ENCODE data around the gene MYMX. TPM values are rescaled to one million over a fixed set of nuclear protein-coding genes. Genes with fewer than 3 reads are reported as not detected.
"Not testable (repeated sequence)": the region's sequence is repeated elsewhere in the genome, so short reads cannot be mapped to it uniquely, and the experiment has no call there.

The MYMX gene
- total and polyA plus RNA-seq, 2 experiments from 2014 or later, result 1.0 TPM; not detected in 1

- DNase-seq (ENCODE audit: low read depth in 1 of 2, low spot score in 1 of 2), result no peak
- Histone ChIP-seq H3K9me3 (ENCODE audit: low read depth) (no peaks in the 10 kb centered on the region), H3K27me3 (no peaks in the 10 kb centered on the region), H3K4me1 (ENCODE audit: low read depth) (no peaks in the 10 kb centered on the region), H3K27ac (no peak overlapping the region), H3K36me3 (no peaks in the 10 kb centered on the region), H3K4me3 (no peak overlapping the region)
- no peak for TF ChIP-seq CTCF (IDR thresholded peaks at IDR 0.05; ENCODE audit: low read depth, low read length)
These were observed 37.6 kb upstream of the MYMX start for GRCh38 chr6:44179072-44179536.

- Histone ChIP-seq H3K4me1 (ENCODE audit: low read depth) (no peaks in the 10 kb centered on the region), H3K36me3 (no peaks in the 10 kb centered on the region), H3K27me3 (no peaks in the 10 kb centered on the region), H3K9me3 (ENCODE audit: low read depth) (no peaks in the 10 kb centered on the region), H3K4me3 (no peak overlapping the region), H3K27ac (no peak overlapping the region)
- no peak for DNase-seq (ENCODE audit: low read depth in 1 of 2, low spot score in 1 of 2)
- no peak for TF ChIP-seq CTCF (IDR thresholded peaks at IDR 0.05; ENCODE audit: low read depth, low read length)
These were observed 37.1 kb upstream of the MYMX start for GRCh38 chr6:44179648-44180047.

- no peak for DNase-seq (ENCODE audit: low read depth in 1 of 2, low spot score in 1 of 2)
- Histone ChIP-seq H3K36me3 (no peaks in the 10 kb centered on the region), H3K27me3 (no peaks in the 10 kb centered on the region), H3K9me3 (ENCODE audit: low read depth) (no peaks in the 10 kb centered on the region), H3K4me1 (ENCODE audit: low read depth) (no peaks in the 10 kb centered on the region), H3K27ac (no peak overlapping the region), H3K4me3 (no peak overlapping the region)
- no peak for TF ChIP-seq CTCF (IDR thresholded peaks at IDR 0.05; ENCODE audit: low read depth, low read length)
These were observed 36.3 kb upstream of the MYMX start for GRCh38 chr6:44180406-44180805.

- H3K4me1 ChIP-seq (ENCODE audit: low read depth), result no peaks in the 10 kb centered on the region
- TF ChIP-seq CTCF (IDR thresholded peaks at IDR 0.05; ENCODE audit: low read depth, low read length), result no peak
- DNase-seq (ENCODE audit: low read depth in 1 of 2, low spot score in 1 of 2), result no peak
- no peaks in the 10 kb centered on the region for H3K9me3 ChIP-seq (ENCODE audit: low read depth)
- H3K27ac ChIP-seq, result no peak overlapping the region
- H3K36me3 ChIP-seq, result no peaks in the 10 kb centered on the region
- H3K27me3 ChIP-seq, result no peaks in the 10 kb centered on the region
- H3K4me3 ChIP-seq, result no peak overlapping the region
These were observed 35.8 kb upstream of the MYMX start for GRCh38 chr6:44180886-44181285.

- not testable (repeated sequence) for DNase-seq (ENCODE audit: low read depth in 1 of 2, low spot score in 1 of 2); H3K27me3 ChIP-seq; H3K27ac ChIP-seq; H3K4me3 ChIP-seq; H3K36me3 ChIP-seq; H3K4me1 ChIP-seq (ENCODE audit: low read depth); H3K9me3 ChIP-seq (ENCODE audit: low read depth)
These were observed 34.9 kb upstream of the MYMX start for GRCh38 chr6:44181784-44182183.

GRCh38 chr6:44182911-44183390 lies 33.8 kb upstream of the MYMX start:
- H3K9me3 ChIP-seq (ENCODE audit: low read depth), result no peaks in the 10 kb centered on the region
- H3K27me3 ChIP-seq, result no peaks in the 10 kb centered on the region
- DNase-seq (ENCODE audit: low read depth in 1 of 2, low spot score in 1 of 2), result no peak
- no peaks in the 10 kb centered on the region for H3K36me3 ChIP-seq
- no peak overlapping the region for H3K27ac ChIP-seq
- H3K4me1 ChIP-seq (ENCODE audit: low read depth), result no peaks in the 10 kb centered on the region
- TF ChIP-seq CTCF (IDR thresholded peaks at IDR 0.05; ENCODE audit: low read depth, low read length), result no peak
- no peak overlapping the region for H3K4me3 ChIP-seq

Data from cardiac muscle cell (in vitro differentiated cells and primary cell).